Renal cortical epithelial cell (primary cell): ENCODE results near the gene VAMP5. TPM values are rescaled to one million over a fixed set of nuclear protein-coding genes. Genes with fewer than 3 reads are reported as not detected.
"Not testable (repeated sequence)": the region's sequence is repeated elsewhere in the genome, so short reads cannot be mapped to it uniquely, and the experiment has no call there.

Source experiments
- DNase-seq: peaks from one replicate; pipeline ENCODE4 v3.0.0-alpha.2; 2011; ENCODE audit warnings: low read depth
- total RNA-seq: library from RNA; depleted of rRNA; stranded (reverse); fragments of >200 nt; gene quantifications from 2 replicates; pipeline ENCODE4 v1.2.3, GENCODE V29; 2014

VAMP5 gene
- total RNA-seq, 1 donor from 2014 or later, result 1.6 TPM

DNA sequence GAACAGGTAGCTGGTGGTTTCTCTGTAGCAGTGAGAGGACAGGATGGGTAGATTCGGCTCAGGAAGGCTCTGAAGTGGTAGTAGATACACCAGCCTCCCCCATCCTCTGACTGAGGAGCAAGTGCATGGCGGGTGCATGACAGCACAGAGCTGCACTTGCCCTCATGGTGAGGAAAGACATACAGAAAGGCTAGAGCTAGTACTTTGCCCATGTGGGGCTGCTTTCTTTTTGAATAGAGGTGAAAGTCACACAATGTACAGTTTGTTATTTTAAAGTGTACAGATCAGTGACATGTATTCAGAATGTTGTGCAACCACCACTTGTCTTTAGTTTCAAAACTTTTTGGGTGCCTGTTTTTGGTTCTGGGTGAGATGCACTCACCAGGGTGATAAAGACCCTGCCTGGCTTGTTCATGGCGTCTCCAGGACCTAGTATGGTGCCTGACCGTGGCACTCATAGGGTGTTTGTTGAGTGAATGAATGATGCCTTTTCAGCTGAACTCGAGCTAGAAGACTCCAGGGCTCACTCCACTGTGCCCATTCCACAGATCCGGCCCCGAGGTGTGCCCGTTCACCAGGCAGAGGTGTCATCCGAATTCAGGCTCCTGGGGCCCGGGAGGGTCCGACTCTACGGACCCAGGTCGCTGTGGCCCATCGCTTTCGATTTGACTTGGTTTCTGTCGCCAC lies 421 bp upstream of the VAMP5 start:
- no peak for DNase-seq

DNA sequence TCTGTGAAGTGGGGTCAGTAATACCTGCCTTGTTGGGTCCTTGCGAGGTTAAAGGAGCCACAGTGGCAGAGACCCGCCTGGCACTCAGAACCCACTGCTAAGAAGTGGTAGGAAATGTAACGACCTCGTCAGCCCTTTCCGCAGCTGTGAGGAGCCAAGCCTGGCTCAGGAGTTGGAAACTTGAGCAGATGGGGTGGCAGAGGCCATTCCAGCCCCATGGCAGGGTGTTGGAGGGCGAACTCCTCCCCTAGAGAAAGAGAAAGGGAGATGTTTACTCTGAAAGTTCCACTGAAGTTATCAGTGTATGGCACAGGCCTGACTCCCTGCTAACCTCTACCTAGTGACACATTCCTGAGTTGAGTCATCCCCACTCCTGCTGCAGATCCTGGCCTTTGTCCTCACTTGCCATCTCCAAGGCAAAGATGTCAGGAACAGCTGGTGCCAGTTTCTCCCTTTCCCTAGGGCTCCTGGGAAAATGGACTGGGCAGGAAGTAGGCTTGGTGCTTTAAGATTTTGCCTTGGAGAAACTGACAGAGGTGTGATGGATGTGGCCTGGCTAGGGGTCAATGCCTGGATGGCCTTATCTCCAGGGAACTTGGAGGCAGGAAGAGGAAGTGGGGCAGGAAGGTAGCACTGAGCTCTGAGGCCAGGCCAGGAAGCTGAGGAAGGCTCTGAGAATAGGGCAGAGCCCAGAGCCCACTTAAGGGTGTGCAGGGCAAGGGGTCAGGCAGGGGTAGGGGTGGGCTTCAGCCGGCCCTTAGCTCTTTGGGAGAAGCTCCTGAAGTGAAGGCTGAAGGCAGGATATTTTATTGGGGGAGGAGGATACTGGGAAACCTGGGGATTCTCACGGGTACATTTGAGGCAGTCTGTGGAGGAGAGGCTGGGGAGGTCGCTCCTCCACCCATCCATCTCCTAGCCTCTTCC lies 888 bp downstream of the VAMP5 start:
- DNase-seq, result peak; percentile 81

DNA sequence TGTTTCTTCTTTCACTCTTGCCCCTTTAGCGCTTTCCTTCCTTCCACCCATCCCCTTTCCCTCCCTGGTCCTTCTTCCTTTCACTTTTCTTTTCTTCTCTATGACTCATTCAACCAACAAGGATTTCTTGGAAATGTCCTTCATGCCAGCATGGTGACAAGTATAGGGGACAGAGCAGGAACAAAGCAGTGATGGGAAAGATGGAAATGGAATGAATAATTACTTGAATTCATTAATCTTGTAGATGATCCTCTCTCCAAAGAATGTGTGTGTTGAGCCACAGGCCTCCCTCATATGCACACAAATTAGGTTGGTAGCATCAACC lies 1.5 kb downstream of the VAMP5 start:
- peak; percentile 57 for DNase-seq

DNA sequence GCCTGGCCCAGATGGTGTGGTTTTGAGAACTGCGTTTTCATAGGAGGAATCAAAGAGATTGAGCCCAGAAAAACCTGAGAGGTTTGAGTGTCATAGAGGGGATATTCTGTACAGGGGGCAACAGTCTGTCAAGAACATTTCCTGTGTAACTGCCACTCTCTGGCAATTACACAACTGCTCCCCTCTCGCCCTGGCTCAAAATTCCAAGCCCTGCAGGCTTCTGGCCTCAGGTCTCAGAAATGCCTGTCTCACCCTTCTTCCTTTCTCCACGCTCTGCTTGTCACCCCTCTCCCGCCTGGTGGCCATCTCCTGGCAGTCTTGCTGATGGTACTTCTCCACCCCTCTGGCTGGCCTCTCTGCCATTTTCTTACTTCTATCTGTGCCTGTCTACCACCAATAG lies 4.0 kb downstream of the VAMP5 start:
- DNase-seq, result no peak

DNA sequence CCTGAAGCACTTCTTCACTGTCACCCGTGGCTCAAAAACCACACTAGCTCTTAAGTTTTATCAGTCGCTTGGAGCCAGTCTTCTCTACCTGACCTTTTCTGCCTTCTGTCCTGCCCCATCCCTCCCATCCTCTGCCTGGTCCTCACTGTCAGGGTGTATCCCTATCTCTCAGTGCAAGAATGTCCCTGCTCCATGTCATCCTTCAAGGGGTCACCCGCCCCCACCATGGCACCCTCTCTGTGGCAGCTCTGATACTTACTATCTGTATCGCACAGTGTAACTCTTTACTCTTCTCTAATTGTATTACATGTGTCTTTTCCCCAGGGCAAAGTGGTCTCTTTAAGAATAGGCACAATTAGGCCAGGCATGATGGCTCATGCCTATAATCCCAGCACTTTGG lies 4.4 kb downstream of the VAMP5 start:
- no peak for DNase-seq

DNA sequence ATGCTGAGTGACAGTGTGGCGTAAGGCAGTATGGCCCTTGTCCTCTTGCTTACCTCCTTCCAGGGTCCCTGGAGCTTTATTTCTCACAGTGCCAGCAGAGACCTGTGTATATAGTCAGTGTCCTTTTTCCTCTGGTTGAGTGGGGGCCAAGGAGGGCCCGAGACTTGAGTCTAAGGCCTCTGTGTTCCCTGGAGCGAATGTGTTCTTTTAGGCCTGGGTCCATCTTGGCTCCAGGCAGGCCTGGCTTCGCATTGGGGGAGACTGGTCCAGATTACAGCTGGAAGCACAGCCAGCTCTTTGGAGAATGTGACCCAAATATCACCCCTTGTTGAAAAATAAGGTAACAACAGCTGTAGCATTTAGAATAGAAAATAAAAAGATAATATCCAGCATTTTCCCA lies 5.0 kb downstream of the VAMP5 start:
- no peak for DNase-seq

DNA sequence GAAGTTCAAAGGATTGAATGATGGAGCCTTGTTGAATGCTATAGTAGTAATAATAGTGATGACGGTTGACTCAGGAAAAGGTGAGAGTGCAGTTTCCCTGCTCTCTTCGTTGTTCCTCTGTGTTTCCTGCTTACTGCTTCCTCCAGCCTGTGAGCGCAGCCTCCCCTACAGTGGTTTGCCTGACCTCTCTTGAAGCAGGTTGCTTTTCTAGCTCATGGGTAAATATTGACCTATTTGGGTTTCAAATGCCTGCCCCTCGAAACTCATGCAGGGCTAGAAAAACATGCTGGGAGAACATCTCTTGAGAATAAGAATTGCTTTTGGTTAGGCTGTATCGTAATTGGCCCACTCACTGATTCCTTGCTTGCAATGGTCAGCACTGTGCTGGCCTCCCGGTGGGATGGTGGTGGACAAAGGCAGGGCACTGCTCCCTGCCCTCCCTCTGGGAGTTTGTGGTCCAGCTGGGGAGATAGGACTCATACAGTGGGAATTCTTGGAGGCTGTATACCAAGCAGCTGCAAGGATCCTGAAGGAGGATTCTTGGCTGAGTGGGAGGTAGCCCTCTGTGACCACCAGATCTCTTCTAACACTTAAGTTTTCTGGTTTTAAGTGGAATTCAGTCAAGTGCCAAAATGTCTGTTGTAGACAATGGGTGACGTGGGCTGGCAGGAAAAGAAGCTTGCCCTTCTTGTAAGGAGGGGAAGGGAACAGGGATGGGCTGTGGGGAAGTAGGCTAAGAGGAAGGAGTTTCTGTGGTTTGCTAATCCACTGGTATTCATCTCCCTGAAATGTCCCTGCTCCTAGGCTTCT lies 6.0 kb downstream of the VAMP5 start:
- peak; percentile 89 for DNase-seq

DNA sequence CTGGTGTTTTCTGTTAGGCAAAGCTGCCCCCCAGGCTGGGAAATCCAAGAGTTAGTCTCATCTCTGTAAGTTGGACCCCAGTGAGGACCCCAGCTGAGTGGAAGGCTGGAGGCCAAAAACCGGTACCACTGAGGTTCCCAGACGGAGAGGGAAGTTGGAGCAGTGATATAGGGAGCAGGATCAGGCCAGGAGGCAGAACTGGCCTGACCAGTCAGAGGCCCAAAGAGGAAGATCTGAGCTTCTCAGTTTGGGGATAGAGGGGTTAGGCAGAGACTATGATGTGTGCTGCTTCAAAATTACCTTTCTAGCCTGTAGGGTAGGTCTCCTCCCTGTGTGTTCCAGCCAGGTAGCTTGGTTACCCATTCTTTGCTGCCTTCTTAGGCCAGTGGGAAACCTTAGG lies 6.7 kb downstream of the VAMP5 start:
- no peak for DNase-seq

DNA sequence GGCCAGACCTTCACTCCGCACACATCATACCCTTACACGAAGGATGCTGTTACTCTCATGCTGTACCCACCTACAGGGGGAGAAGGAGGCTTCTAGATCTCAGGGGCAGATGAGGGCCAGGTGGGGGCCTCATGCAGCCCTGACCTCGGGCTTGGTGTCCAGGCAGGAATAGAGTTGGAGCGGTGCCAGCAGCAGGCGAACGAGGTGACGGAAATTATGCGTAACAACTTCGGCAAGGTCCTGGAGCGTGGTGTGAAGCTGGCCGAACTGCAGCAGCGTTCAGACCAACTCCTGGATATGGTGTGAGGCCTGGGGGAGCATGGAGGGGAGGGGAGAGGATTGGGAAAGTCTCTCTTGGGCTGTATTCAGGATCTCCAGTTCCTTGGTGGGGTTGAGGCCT lies 7.3 kb downstream of the VAMP5 start:
- DNase-seq, result no peak

DNA sequence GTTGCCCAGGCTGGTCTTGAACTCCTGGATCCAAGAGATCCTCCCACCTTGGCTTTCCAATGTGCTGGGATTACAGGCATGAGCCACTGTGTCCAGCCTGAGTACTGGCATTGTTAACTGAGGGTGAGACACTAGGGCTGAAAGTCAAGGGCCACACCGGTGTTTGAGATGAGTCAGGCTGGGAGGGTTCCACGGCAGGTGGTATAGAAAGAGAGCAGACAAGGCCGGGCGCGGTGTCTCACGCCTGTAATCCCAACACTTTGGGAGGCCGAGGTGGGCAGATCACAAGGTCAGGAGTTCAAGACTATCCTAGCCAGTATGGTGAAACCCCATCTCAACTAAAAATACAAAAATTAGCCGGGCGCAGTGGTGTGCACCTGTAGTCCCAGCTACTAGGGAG lies 8.1 kb downstream of the VAMP5 start:
- not testable (repeated sequence) for DNase-seq

DNA sequence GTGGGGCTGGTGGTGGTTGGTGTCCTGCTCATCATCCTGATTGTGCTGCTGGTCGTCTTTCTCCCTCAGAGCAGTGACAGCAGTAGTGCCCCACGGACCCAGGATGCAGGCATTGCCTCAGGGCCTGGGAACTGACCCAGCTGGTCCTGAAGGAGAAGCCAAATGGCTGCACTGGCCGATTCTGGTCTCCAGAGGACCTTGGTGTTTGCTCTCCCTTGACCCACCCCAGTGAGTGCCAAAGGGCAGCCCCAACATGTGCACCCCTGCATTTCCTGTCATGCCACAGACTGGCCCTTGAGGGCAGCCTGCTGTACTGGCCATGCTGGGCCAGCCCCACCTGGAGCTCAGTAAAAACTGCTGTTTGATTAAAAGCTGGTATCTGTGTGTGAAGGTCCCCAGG lies 8.8 kb downstream of the VAMP5 start:
- no peak for DNase-seq

DNA sequence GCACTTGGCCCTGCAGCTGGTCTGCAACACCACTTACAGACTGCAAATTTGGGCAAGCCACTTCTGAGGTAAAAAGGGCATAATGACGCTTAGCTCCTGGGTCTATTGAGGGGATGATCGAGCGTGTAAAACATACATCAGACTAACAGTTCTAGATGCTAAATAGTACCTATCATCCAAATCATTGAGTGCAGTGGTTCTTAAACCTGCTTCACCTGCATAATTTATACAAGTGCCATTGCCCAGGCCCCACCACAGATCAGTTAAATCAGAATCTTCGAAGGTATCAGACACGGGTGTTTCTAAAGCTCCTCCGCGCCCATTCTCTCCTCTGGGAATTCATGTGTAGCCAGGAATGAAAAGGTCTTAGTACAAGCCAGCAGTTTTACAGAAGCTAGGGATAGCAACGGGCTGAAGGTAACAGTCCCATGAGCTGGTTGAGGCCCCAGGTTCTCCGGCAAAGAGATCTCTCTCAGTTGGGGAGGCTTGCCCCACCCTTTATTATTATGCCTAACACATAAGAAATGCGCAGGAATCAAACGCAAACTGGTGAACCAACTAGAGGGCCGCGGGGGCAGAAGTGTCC lies 10.6 kb downstream of the VAMP5 start:
- no peak for DNase-seq

DNA sequence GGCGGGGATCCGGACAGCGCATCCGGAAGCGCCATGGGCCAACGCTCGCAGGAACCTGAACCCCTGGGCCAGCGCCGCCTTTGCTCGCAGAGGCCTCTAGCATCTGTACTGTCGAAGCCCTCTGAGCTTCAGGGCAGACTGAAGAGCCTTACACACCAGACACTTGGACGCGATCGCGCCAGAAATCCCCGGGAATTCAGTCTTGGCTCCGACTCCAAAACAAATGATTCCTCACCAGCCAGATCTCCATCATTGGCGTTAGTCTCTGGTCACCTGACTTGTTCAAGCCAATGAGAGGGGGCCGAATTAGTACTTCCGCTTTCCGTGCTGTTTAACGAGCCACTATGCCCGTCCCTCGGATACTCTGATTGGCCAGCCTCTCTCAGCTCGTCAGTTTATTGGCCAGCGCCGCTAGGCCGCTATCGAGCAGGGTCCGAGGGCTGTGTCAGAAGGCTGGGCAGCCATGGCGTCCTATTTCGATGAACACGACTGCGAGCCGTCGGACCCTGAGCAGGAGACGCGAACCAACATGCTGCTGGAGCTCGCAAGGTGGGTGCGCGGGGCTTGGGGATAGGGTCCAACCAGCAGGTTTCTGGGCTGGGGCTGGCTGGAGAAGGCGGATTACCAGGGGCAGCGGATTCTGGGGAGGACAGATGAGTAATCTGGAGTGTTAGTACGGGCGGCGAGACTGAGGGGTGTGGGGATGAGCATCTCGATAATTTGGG lies 11.2 kb downstream of the VAMP5 start, which contains the start of gene RNF181:
TSS of gene RNF181 (plus strand) at position 445 of the 725 bp plus-strand sequence. CDS start at position 464, 19 bp downstream.
- peak; percentile 98 for DNase-seq

DNA sequence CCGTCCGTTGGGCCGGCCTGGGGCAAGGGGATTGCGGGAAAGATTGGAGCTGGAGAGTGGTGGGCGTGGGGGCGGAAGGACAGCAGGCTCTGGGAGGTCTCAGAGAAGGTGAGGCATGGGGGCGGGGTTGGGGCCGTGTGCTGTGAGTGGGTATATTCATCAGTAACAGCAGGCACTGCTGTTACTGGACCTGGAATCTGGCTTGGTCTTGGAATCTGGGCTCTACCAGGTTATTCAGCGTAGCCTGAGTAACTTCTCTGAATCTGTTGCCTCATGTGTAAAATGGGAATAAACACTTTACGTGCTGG lies 11.7 kb downstream of the VAMP5 start:
- DNase-seq, result no peak

DNA sequence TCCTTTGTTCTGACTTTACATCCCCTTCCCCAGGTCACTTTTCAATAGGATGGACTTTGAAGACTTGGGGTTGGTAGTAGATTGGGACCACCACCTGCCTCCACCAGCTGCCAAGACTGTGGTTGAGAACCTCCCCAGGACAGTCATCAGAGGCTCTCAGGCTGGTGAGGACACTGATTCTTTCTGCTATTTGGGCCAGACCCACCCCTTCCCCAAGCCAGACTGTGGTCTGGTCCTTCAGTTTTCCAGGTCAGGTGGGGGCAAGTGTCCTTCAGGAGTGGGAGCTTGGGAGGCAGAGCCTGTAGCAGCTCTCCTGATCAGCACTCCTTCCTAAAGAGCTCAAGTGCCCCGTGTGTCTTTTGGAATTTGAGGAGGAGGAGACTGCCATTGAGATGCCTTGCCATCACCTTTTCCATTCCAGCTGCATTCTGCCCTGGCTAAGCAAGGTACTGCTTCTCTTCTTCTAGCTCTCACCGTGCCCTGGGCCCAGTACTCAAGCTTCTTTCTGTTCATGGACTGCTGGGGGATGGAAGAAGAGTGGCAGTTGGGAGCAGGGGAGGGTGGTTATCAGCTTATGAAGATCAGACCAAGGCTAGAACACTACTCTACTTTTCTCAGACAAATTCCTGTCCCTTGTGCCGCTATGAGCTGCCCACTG lies 12.4 kb downstream of the VAMP5 start:
- no peak for DNase-seq

DNA sequence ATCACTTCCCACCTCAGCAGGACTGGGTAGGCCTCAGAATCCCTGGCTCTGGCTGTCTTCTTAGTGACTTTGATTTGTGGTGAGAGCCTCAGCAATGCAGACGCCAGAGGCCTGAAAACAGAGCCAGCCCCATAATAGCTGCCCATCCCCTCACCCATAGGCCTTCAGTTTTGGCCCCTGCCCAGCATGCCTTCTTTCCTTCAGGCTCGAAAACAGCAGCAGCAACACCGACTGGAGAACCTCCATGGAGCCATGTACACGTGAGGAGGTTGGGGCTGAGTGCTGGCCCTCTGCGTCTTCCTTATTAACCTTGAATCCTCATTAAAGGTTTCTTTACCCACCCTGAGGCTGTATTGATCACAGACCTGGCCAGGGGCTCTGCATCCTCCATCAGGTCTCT lies 13.0 kb downstream of the VAMP5 start:
- no peak for DNase-seq

DNA sequence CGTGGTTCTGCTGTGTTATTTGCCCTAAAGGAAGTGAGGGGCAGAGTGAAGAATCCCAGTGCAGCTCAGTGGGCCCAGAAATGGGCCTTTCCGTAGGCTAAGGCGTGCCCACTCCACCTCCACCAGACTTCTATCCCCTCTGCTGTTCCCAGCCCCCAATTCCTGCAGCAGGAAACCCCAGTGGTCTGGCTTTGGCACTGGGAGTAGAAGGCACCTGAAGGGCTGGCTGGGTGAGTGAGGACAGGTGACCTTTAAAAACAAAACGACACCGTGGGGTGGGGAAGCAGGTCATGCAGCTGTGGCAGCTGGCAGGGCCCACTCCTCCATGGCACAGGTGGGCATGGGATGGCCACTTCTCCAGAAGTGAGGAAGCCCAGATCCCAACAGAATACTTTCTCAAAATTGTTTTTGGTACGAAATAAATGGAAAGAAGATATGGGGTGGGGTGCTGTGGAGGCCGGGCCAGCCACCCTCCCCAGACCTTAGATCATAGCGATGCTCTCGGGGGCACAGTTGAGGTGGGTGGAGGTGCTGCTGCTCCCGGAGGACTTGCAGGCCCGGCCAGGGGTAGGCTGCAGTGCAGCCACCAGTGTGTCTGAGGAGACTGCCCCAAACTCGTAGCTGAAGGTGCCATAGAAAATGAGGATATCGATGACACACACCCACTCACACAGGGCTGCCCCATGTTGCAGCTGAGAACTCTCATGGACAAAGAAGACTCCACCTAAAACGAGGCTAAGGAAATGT lies 14.5 kb downstream of the VAMP5 start:
- DNase-seq, result no peak

DNA sequence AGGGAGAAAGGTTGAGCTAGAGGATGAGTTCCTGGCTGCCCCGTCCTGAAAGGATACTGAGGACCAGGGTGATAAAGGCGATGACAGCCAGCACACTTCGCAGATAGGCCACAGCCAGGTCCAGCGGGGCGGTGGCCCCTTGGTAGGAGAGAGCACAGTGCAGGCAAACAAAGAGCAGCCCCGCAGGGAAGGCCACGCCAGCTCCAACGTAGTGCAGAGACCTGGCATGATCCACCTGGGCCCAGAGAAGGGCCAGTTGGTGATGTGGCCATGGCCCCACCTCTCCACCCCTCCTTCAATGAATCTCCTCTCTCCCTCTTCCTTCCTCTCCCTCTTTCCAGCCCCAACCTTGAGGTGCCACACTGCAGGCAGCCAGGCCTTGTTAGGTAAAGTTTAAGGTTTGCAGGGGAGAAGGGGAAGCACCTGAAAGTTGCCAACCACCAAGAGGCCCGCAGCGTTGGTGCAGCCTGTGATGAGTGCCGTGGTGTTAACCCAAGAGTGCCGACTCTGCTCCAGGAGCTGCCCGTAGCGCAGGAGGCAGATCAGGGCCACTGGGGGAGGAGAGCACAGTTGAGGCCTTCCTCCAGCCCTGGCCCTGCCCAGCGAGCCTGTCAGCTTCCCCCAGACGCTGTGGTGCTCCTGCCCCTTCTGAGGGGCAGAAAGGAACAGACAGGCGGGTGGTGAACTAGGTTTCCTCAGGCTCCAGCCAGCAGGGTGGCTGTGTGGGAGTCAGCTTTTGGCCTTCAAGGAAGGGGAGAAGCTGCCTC lies 15.4 kb downstream of the VAMP5 start:
- DNase-seq, result no peak

DNA sequence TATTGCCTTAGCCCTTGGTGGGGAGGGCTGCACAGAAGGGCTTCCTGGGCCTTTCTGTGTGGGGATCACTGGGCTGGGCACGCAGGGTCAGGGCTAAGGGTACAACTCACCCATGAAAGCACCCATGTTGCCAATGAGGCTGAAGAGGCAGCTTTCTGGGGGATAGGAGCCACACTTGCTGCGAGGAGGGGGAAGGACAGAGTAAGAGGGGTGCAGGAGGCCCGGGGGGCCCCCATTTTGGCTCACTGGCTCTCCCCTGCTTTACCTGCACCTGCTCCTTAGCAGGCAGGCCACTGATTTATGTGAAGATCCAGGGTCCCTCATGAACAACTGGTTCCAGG lies 16.0 kb downstream of the VAMP5 start:
- DNase-seq, result no peak
